ENCODE results near the gene SPATA2. TPM values are rescaled to one million over a fixed set of nuclear protein-coding genes. Genes with fewer than 3 reads are reported as not detected.

The SPATA2 gene
- total and polyA plus RNA-seq, 2 of the 13 experiments (the other 11 are each of a cell fraction or from before 2014, with no cell fraction given), result 3.2 to 8.7 TPM

DNA sequence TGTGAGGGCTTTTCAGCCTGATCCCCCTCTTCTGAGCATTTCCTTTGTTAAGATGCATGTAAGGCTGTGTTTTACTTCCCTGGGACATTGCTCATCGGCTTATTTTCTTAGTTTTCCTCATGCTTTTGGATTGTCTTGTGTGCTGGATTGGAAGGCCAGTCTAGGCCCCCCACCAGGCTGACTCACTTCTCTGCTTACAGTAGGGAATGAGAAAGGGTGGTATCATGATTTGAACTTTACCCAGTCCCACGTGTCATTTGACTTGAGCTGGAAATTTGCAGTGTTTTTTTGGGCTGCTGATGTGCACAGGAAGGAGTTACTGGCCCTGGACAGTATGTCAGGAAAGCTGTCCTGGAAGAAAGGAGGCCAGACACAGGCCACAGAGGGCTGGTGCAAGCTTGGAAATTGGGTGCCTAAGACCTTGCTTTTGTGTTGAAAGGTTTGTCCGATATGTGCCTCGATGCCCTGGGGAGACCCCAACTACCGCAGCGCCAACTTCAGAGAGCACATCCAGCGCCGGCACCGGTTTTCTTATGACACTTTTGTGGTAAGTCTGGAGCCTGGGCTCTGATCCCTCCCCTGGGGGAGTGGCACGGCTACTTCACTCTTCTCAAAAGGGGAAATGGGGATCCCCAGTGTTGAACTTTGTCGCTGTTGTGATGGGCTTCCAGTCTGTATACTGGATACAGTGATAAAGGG is 33.6 kb upstream of the SPATA2 start (continued):
- TF ChIP-seq, protein P1, sequence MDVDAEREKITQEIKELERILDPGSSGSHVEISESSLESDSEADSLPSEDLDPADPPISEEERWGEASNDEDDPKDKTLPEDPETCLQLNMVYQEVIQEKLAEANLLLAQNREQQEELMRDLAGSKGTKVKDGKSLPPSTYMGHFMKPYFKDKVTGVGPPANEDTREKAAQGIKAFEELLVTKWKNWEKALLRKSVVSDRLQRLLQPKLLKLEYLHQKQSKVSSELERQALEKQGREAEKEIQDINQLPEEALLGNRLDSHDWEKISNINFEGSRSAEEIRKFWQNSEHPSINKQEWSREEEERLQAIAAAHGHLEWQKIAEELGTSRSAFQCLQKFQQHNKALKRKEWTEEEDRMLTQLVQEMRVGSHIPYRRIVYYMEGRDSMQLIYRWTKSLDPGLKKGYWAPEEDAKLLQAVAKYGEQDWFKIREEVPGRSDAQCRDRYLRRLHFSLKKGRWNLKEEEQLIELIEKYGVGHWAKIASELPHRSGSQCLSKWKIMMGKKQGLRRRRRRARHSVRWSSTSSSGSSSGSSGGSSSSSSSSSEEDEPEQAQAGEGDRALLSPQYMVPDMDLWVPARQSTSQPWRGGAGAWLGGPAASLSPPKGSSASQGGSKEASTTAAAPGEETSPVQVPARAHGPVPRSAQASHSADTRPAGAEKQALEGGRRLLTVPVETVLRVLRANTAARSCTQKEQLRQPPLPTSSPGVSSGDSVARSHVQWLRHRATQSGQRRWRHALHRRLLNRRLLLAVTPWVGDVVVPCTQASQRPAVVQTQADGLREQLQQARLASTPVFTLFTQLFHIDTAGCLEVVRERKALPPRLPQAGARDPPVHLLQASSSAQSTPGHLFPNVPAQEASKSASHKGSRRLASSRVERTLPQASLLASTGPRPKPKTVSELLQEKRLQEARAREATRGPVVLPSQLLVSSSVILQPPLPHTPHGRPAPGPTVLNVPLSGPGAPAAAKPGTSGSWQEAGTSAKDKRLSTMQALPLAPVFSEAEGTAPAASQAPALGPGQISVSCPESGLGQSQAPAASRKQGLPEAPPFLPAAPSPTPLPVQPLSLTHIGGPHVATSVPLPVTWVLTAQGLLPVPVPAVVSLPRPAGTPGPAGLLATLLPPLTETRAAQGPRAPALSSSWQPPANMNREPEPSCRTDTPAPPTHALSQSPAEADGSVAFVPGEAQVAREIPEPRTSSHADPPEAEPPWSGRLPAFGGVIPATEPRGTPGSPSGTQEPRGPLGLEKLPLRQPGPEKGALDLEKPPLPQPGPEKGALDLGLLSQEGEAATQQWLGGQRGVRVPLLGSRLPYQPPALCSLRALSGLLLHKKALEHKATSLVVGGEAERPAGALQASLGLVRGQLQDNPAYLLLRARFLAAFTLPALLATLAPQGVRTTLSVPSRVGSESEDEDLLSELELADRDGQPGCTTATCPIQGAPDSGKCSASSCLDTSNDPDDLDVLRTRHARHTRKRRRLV (CRISPR knock-in tag; IDR thresholded peaks at IDR 0.05), result no peak
- TF ChIP-seq ZBTB21 (CRISPR knock-in tag; IDR thresholded peaks at IDR 0.05), result no peak
- TF ChIP-seq ZNF790 (CRISPR knock-in tag; IDR thresholded peaks at IDR 0.05; ENCODE audit: borderline replicate concordance), result no peak
- no peak for TF ChIP-seq ZNF207 (IDR thresholded peaks at IDR 0.05; ENCODE audit: borderline replicate concordance)
- no peak for TF ChIP-seq ZNF30 (CRISPR knock-in tag; IDR thresholded peaks at IDR 0.05)
- TF ChIP-seq RFX1 (IDR thresholded peaks at IDR 0.05), result no peak
- no peak for TF ChIP-seq ZNF557 (CRISPR knock-in tag; IDR thresholded peaks at IDR 0.05)
- no peak for TF ChIP-seq YY1 (IDR thresholded peaks at IDR 0.05; ENCODE audit: insufficient read depth, insufficient replicate concordance, low read depth, low read length)
- TF ChIP-seq ZNF496 (CRISPR knock-in tag; IDR thresholded peaks at IDR 0.05; ENCODE audit: insufficient replicate concordance), result no peak
- TF ChIP-seq NPAS2 (CRISPR knock-in tag; IDR thresholded peaks at IDR 0.05; ENCODE audit: borderline replicate concordance), result no peak
- TF ChIP-seq ZNF737 (CRISPR knock-in tag; IDR thresholded peaks at IDR 0.05; ENCODE audit: borderline replicate concordance), result no peak; the same call in 1 of the 2 replicates
- no peak for TF ChIP-seq SOX6 (IDR thresholded peaks at IDR 0.05)
- TF ChIP-seq SOX6 (CRISPR knock-in tag; IDR thresholded peaks at IDR 0.05), result no peak
- no peak for TF ChIP-seq SMARCC2 (IDR thresholded peaks at IDR 0.05)
- no peak for TF ChIP-seq ATRX (CRISPR knock-in tag; IDR thresholded peaks at IDR 0.05; ENCODE audit: borderline replicate concordance)
- TF ChIP-seq, protein P2, sequence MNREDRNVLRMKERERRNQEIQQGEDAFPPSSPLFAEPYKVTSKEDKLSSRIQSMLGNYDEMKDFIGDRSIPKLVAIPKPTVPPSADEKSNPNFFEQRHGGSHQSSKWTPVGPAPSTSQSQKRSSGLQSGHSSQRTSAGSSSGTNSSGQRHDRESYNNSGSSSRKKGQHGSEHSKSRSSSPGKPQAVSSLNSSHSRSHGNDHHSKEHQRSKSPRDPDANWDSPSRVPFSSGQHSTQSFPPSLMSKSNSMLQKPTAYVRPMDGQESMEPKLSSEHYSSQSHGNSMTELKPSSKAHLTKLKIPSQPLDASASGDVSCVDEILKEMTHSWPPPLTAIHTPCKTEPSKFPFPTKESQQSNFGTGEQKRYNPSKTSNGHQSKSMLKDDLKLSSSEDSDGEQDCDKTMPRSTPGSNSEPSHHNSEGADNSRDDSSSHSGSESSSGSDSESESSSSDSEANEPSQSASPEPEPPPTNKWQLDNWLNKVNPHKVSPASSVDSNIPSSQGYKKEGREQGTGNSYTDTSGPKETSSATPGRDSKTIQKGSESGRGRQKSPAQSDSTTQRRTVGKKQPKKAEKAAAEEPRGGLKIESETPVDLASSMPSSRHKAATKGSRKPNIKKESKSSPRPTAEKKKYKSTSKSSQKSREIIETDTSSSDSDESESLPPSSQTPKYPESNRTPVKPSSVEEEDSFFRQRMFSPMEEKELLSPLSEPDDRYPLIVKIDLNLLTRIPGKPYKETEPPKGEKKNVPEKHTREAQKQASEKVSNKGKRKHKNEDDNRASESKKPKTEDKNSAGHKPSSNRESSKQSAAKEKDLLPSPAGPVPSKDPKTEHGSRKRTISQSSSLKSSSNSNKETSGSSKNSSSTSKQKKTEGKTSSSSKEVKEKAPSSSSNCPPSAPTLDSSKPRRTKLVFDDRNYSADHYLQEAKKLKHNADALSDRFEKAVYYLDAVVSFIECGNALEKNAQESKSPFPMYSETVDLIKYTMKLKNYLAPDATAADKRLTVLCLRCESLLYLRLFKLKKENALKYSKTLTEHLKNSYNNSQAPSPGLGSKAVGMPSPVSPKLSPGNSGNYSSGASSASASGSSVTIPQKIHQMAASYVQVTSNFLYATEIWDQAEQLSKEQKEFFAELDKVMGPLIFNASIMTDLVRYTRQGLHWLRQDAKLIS (CRISPR knock-in tag; IDR thresholded peaks at IDR 0.05), result no peak
- TF ChIP-seq ZNF776 (CRISPR knock-in tag; IDR thresholded peaks at IDR 0.05), result no peak
- no peak for TF ChIP-seq DR1 (CRISPR knock-in tag; IDR thresholded peaks at IDR 0.05)
- TF ChIP-seq, protein P3, sequence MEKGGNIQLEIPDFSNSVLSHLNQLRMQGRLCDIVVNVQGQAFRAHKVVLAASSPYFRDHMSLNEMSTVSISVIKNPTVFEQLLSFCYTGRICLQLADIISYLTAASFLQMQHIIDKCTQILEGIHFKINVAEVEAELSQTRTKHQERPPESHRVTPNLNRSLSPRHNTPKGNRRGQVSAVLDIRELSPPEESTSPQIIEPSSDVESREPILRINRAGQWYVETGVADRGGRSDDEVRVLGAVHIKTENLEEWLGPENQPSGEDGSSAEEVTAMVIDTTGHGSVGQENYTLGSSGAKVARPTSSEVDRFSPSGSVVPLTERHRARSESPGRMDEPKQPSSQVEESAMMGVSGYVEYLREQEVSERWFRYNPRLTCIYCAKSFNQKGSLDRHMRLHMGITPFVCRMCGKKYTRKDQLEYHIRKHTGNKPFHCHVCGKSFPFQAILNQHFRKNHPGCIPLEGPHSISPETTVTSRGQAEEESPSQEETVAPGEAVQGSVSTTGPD (CRISPR knock-in tag; IDR thresholded peaks at IDR 0.05), result no peak
- no peak for TF ChIP-seq CEBPB (IDR thresholded peaks at IDR 0.05; ENCODE audit: borderline replicate concordance, low read depth, low read length)
- TF ChIP-seq ZNF558 (CRISPR knock-in tag; IDR thresholded peaks at IDR 0.05; ENCODE audit: borderline replicate concordance), result no peak

All from HepG2 (cell line).